ENCODE measurements around the gene LMAN1L. TPM values are rescaled to one million over a fixed set of nuclear protein-coding genes. Genes with fewer than 3 reads are reported as not detected.

Gene LMAN1L
- total RNA-seq, 3 donors from 2014 or later, result 0.15 TPM; not detected in 2

GRCh38 chr15:74780523-74781430 is 31.9 kb upstream of the LMAN1L start:
- H3K4me1 ChIP-seq, result peaks cover 7 to 37% of the 10 kb centered on the region in 2 donors
- no peaks in the 10 kb centered on the region for H3K27me3 ChIP-seq
- no peak overlapping the region for H3K27ac ChIP-seq
- H3K4me3 ChIP-seq, result peak overlapping the region in 2 of 3 donors; percentile 71 to 99
- no peaks in the 10 kb centered on the region for H3K9me3 ChIP-seq
- no peaks in the 10 kb centered on the region for H3K36me3 ChIP-seq
- TF ChIP-seq CTCF (IDR thresholded peaks at IDR 0.05) (no peak), POLR2A (IDR thresholded peaks at IDR 0.05) (no peak), POLR2AphosphoS5 (IDR thresholded peaks at IDR 0.05) (no peak)
- DNase-seq (ENCODE audit: low spot score in 2 of 2), result no peak
- intact Hi-C loops (cut with DNase I; ENCODE audit: low total_unique reads), result no loop called here

GRCh38 chr15:74781431-74782258 is 31.0 kb upstream of the LMAN1L start, which contains the start of gene CSK:
TSS of gene CSK (plus strand) at chr15:74782080. CDS start at chr15:74798298, 16,218 bp downstream.
- peak within 1 kb of the TSS; percentile 81 to 96 for H3K27ac ChIP-seq
- H3K4me3 ChIP-seq, result peak within 1 kb of the TSS; percentile 71 to 99 (median 81)
- TF ChIP-seq CTCF (IDR thresholded peaks at IDR 0.05), result peak in 2 of 3 donors; percentile 30 to 78
- peak in 1 of 3 donors; percentile 11 for TF ChIP-seq POLR2AphosphoS5 (IDR thresholded peaks at IDR 0.05)
- TF ChIP-seq POLR2A (IDR thresholded peaks at IDR 0.05), result no peak
- DNase-seq (ENCODE audit: low spot score in 2 of 2), result no peak
- intact Hi-C loops (cut with DNase I; ENCODE audit: low total_unique reads), result no loop called here
- H3K4me1 ChIP-seq, result peaks cover 7 to 37% of the 10 kb centered on the region in 2 donors
- no peaks in the 10 kb centered on the region for H3K36me3 ChIP-seq
- no peaks in the 10 kb centered on the region for H3K27me3 ChIP-seq
- no peaks in the 10 kb centered on the region for H3K9me3 ChIP-seq

- Histone ChIP-seq H3K4me3 (peak overlapping the region; percentile 71 to 99 (median 81)), H3K4me1 (peaks cover 13 to 38% of the 10 kb centered on the region in 2 donors), H3K27ac (peak overlapping the region; percentile 81 to 96), H3K36me3 (no peaks in the 10 kb centered on the region), H3K27me3 (no peaks in the 10 kb centered on the region), H3K9me3 (no peaks in the 10 kb centered on the region)
- TF ChIP-seq CTCF (IDR thresholded peaks at IDR 0.05) (no peak), POLR2AphosphoS5 (IDR thresholded peaks at IDR 0.05) (no peak), POLR2A (IDR thresholded peaks at IDR 0.05) (no peak)
- intact Hi-C loops (cut with DNase I; ENCODE audit: low total_unique reads), result no loop called here
- no peak for DNase-seq (ENCODE audit: low spot score in 2 of 2)
Observed at GRCh38 chr15:74782259-74783071, 30.2 kb upstream of the LMAN1L start.

GRCh38 chr15:74783072-74783807 is 29.4 kb upstream of the LMAN1L start:
- peaks cover 13 to 38% of the 10 kb centered on the region in 2 donors for H3K4me1 ChIP-seq
- peak overlapping the region; percentile 81 to 96 for H3K27ac ChIP-seq
- intact Hi-C loops (cut with DNase I; ENCODE audit: low total_unique reads), result no loop called here
- DNase-seq (ENCODE audit: low spot score in 2 of 2), result no peak
- peak overlapping the region; percentile 71 to 99 (median 81) for H3K4me3 ChIP-seq
- H3K36me3 ChIP-seq, result no peaks in the 10 kb centered on the region
- no peaks in the 10 kb centered on the region for H3K27me3 ChIP-seq
- TF ChIP-seq CTCF (IDR thresholded peaks at IDR 0.05) (no peak), POLR2A (IDR thresholded peaks at IDR 0.05) (no peak), POLR2AphosphoS5 (IDR thresholded peaks at IDR 0.05) (no peak)
- H3K9me3 ChIP-seq, result no peaks in the 10 kb centered on the region

Measured in breast epithelium (tissue), 4 donors.